ENCODE data around the gene SLC35B3.

DNA sequence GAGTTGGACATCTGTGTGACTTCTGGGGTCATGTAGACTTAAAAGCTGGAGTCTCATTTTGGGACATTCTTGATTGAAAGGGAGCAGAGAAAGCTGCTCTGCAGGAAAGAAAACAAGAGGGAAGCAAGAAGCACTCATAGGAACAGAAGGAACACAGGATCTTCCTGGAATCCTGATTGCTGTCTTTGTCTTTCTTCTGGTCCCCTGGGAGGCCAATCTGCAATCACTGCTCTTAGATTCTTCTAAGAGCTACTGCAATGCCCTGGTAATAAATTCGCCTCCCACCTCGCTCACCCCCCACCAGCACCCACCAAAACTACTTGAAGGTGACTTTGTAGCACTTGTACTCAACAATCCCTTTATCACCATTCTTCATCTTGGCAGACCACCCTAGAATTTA is 51.8 kb downstream of the SLC35B3 start:
- TF ChIP-seq, protein P1, sequence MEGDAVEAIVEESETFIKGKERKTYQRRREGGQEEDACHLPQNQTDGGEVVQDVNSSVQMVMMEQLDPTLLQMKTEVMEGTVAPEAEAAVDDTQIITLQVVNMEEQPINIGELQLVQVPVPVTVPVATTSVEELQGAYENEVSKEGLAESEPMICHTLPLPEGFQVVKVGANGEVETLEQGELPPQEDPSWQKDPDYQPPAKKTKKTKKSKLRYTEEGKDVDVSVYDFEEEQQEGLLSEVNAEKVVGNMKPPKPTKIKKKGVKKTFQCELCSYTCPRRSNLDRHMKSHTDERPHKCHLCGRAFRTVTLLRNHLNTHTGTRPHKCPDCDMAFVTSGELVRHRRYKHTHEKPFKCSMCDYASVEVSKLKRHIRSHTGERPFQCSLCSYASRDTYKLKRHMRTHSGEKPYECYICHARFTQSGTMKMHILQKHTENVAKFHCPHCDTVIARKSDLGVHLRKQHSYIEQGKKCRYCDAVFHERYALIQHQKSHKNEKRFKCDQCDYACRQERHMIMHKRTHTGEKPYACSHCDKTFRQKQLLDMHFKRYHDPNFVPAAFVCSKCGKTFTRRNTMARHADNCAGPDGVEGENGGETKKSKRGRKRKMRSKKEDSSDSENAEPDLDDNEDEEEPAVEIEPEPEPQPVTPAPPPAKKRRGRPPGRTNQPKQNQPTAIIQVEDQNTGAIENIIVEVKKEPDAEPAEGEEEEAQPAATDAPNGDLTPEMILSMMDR (IDR thresholded peaks at IDR 0.05; ENCODE audit: low read length), result no peak
- no peak for TF ChIP-seq EZH2 (IDR thresholded peaks at IDR 0.05; ENCODE audit: borderline replicate concordance, low read length)

Data from OCI-LY1 (cell line).